ENCODE results near the gene STOML1. TPM values are rescaled to one million over a fixed set of nuclear protein-coding genes. Genes with fewer than 3 reads are reported as not detected.

The STOML1 gene
- total RNA-seq, 1 experiment from 2014 or later, result 10.1 TPM

- Histone ChIP-seq H2AFZ (ENCODE audit: low read length) (no peak overlapping the region), H3K27ac (ENCODE audit: low read length) (no peak overlapping the region), H4K20me1 (ENCODE audit: low read length) (no peaks in the 10 kb centered on the region), H3K27me3 (ENCODE audit: low read length) (no peaks in the 10 kb centered on the region), H3K79me2 (ENCODE audit: low read length) (no peaks in the 10 kb centered on the region), H3K9ac (ENCODE audit: low read length) (no peak overlapping the region), H3K9me3 (ENCODE audit: low read length) (no peaks in the 10 kb centered on the region), H3K9me2 (replicated peaks; ENCODE audit: low read length) (no peaks in the 10 kb centered on the region), H3K4me2 (ENCODE audit: low read length) (no peak overlapping the region), H3K4me3 (ENCODE audit: low read length) (no peak overlapping the region), H3K36me3 (ENCODE audit: low read depth, low read length) (peaks cover 12% of the 10 kb centered on the region; the same call in 1 of the 2 replicates), H3F3A (ENCODE audit: low read length, unreplicated experiment) (no peaks in the 10 kb centered on the region), H3K4me1 (ENCODE audit: insufficient read depth, low read length) (no peaks in the 10 kb centered on the region)
- TF ChIP-seq, protein P1, sequence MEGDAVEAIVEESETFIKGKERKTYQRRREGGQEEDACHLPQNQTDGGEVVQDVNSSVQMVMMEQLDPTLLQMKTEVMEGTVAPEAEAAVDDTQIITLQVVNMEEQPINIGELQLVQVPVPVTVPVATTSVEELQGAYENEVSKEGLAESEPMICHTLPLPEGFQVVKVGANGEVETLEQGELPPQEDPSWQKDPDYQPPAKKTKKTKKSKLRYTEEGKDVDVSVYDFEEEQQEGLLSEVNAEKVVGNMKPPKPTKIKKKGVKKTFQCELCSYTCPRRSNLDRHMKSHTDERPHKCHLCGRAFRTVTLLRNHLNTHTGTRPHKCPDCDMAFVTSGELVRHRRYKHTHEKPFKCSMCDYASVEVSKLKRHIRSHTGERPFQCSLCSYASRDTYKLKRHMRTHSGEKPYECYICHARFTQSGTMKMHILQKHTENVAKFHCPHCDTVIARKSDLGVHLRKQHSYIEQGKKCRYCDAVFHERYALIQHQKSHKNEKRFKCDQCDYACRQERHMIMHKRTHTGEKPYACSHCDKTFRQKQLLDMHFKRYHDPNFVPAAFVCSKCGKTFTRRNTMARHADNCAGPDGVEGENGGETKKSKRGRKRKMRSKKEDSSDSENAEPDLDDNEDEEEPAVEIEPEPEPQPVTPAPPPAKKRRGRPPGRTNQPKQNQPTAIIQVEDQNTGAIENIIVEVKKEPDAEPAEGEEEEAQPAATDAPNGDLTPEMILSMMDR (conservative IDR thresholded peaks at IDR 0.05; ENCODE audit: low read depth, low read length), result no peak
- TF ChIP-seq EZH2phosphoT487 (IDR thresholded peaks at IDR 0.05; ENCODE audit: borderline replicate concordance, low read length) (no peak), EZH2 (IDR thresholded peaks at IDR 0.05; ENCODE audit: low read length, unreplicated experiment) (no peak)
- no TSS peak for BruUV-seq (replicated peaks)
- ATAC-seq (no peak), DNase-seq (no peak)
- ChIA-PET CTCF (no interaction called here), POLR2A (ENCODE audit: unreplicated experiment) (no interaction called here)
- intact Hi-C loops (cut with micrococcal nuclease), result no loop called here
Observed at GRCh38 chr15:74024687-74025086, 32.6 kb upstream of the STOML1 start.

- POLR2A ChIA-PET (ENCODE audit: unreplicated experiment), result no interaction called here
- TF ChIP-seq, protein P1 (conservative IDR thresholded peaks at IDR 0.05; ENCODE audit: low read depth, low read length), result no peak
- TF ChIP-seq EZH2 (IDR thresholded peaks at IDR 0.05; ENCODE audit: low read length, unreplicated experiment) (no peak), EZH2phosphoT487 (IDR thresholded peaks at IDR 0.05; ENCODE audit: borderline replicate concordance, low read length) (no peak)
- no peaks in the 10 kb centered on the region for H3K9me2 ChIP-seq (replicated peaks; ENCODE audit: low read length)
- DNase-seq, result no peak
- H3K36me3 ChIP-seq (ENCODE audit: low read depth, low read length), result peaks cover 12% of the 10 kb centered on the region; the same call in 1 of the 2 replicates
- H4K20me1 ChIP-seq (ENCODE audit: low read length), result no peaks in the 10 kb centered on the region
- no peaks in the 10 kb centered on the region for H3K27me3 ChIP-seq (ENCODE audit: low read length)
- ATAC-seq, result no peak
- no peak overlapping the region for H3K27ac ChIP-seq (ENCODE audit: low read length)
- no peak overlapping the region for H3K9ac ChIP-seq (ENCODE audit: low read length)
- no TSS peak for BruUV-seq (replicated peaks)
- CTCF ChIA-PET, result no interaction called here
- H3K4me1 ChIP-seq (ENCODE audit: insufficient read depth, low read length), result no peaks in the 10 kb centered on the region
- no peak overlapping the region for H2AFZ ChIP-seq (ENCODE audit: low read length)
- H3K9me3 ChIP-seq (ENCODE audit: low read length), result no peaks in the 10 kb centered on the region
- H3K4me3 ChIP-seq (ENCODE audit: low read length), result no peak overlapping the region
- intact Hi-C loops (cut with micrococcal nuclease), result no loop called here
- H3K79me2 ChIP-seq (ENCODE audit: low read length), result no peaks in the 10 kb centered on the region
- no peaks in the 10 kb centered on the region for H3F3A ChIP-seq (ENCODE audit: low read length, unreplicated experiment)
- H3K4me2 ChIP-seq (ENCODE audit: low read length), result no peak overlapping the region
Observed at GRCh38 chr15:74022706-74023470, 30.8 kb upstream of the STOML1 start.

- Histone ChIP-seq H3K27ac (ENCODE audit: low read length) (no peak overlapping the region), H3F3A (ENCODE audit: low read length, unreplicated experiment) (no peaks in the 10 kb centered on the region), H3K9me2 (replicated peaks; ENCODE audit: low read length) (no peaks in the 10 kb centered on the region), H3K9ac (ENCODE audit: low read length) (no peak overlapping the region), H3K36me3 (ENCODE audit: low read depth, low read length) (peaks cover 9% of the 10 kb centered on the region; the same call in 1 of the 2 replicates), H3K4me2 (ENCODE audit: low read length) (no peak overlapping the region), H3K4me1 (ENCODE audit: insufficient read depth, low read length) (no peaks in the 10 kb centered on the region), H3K79me2 (ENCODE audit: low read length) (no peaks in the 10 kb centered on the region), H2AFZ (ENCODE audit: low read length) (no peak overlapping the region), H3K4me3 (ENCODE audit: low read length) (no peak overlapping the region), H3K9me3 (ENCODE audit: low read length) (no peaks in the 10 kb centered on the region), H4K20me1 (ENCODE audit: low read length) (no peaks in the 10 kb centered on the region), H3K27me3 (ENCODE audit: low read length) (no peaks in the 10 kb centered on the region)
- TF ChIP-seq EZH2 (IDR thresholded peaks at IDR 0.05; ENCODE audit: low read length, unreplicated experiment) (no peak), EZH2phosphoT487 (IDR thresholded peaks at IDR 0.05; ENCODE audit: borderline replicate concordance, low read length) (no peak)
- TF ChIP-seq, protein P1 (conservative IDR thresholded peaks at IDR 0.05; ENCODE audit: low read depth, low read length), result no peak
- ChIA-PET POLR2A (ENCODE audit: unreplicated experiment) (no interaction called here), CTCF (no interaction called here)
- no TSS peak for BruUV-seq (replicated peaks)
- ATAC-seq, result no peak
- intact Hi-C loops (cut with micrococcal nuclease), result no loop called here
- DNase-seq, result no peak
Observed at GRCh38 chr15:74019734-74020133, 27.6 kb upstream of the STOML1 start.

Measured in PC-3 (cell line).